ENCODE measurements around the gene ACSM2B. TPM values are rescaled to one million over a fixed set of nuclear protein-coding genes. Genes with fewer than 3 reads are reported as not detected.
"Not testable (repeated sequence)": the region's sequence is repeated elsewhere in the genome, so short reads cannot be mapped to it uniquely, and the experiment has no call there.

Gene ACSM2B, protein sequence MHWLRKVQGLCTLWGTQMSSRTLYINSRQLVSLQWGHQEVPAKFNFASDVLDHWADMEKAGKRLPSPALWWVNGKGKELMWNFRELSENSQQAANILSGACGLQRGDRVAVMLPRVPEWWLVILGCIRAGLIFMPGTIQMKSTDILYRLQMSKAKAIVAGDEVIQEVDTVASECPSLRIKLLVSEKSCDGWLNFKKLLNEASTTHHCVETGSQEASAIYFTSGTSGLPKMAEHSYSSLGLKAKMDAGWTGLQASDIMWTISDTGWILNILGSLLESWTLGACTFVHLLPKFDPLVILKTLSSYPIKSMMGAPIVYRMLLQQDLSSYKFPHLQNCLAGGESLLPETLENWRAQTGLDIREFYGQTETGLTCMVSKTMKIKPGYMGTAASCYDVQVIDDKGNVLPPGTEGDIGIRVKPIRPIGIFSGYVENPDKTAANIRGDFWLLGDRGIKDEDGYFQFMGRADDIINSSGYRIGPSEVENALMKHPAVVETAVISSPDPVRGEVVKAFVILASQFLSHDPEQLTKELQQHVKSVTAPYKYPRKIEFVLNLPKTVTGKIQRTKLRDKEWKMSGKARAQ
- not detected for polyA plus RNA-seq

- not testable (repeated sequence) for H3K27me3 Mint-ChIP-seq
Measured at GRCh38 chr16:20576145-20576544, at the start of gene ACSM2B. Gene ACSM2B, minus strand, starts transcription at chr16:20576367. Its CDS starts 11,522 bp downstream, at chr16:20564845.

DNA sequence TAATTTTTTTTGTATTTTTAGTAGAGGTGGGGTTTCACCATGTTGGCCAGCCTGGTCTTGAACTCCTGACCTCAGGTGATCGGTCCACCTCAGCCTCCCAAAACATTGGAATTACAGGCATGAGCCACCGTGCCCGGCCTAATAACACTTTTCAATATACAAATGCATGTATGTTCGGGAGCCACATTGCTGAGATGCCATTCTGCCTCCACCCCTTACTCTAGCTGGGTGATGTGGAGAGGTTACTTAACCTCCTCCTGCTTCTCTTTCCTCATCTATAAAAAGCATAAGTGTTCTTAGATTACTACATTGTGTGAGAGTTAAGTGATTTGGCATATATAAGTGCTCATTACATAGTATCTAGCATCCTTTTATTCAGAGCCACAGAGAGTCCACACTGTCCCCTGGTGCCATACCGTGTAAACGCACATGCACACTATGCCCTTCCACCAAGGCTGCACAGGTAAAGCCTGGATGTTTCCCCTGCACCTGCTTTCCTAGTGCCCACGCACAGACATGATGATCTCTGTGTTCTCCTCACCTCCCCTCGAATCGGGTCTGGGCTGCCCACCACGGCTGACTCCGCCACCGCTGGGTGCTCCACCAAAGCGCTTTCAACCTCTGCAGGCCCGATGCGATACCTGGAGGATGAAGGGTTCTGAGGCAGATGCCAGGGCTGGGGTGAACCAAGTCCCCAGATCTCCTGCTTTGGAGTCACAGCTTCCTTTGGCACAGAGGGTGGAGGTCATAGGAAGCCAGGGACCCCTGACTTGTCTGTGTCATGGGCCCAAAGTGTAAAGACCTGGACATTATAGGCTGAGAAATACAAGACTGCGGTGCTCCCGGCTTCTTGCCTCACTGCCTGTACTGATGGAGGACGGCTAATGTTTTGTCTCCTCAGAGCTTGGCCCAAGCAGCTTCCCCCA is 49.0 kb upstream of the ACSM2B start:
- Mint-ChIP-seq H3K27ac (no peak overlapping the region), H3K36me3 (peaks cover 1% of the 10 kb centered on the region), H3K4me1 (peaks cover 3 to 6% (median 4%) of the 10 kb centered on the region in 3 donors)

More at GRCh38 chr16:20576145-20576544, at the start of gene ACSM2B:
- not testable (repeated sequence) for H3K4me3 Mint-ChIP-seq, H3K27ac Mint-ChIP-seq, H3K9me3 Mint-ChIP-seq, H3K4me1 Mint-ChIP-seq, H3K36me3 Mint-ChIP-seq

DNA sequence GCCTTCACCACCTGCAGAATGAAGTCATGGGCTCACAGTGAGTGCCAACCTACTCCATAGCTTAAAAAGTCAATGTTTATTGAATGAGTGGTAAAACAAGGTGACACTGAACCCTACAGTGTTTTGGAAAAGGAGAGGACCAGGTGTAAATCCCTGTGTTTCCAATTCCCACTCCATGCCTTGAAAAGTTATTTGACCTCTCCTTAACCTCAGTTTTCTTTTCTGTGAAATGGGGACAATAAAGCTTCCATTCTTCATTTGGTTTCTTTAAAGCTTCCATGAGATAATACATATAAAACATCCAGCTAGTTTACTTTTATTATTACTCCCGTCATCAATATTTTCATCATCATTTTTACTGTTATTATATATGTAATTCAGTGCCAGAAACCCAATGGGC is 48.0 kb upstream of the ACSM2B start:
- Mint-ChIP-seq H3K9me3 (no peaks in the 10 kb centered on the region), H3K36me3 (no peaks in the 10 kb centered on the region), H3K4me1 (peaks cover 3 to 6% (median 4%) of the 10 kb centered on the region in 3 donors), H3K27me3 (no peaks in the 10 kb centered on the region), H3K27ac (no peak overlapping the region), H3K4me3 (no peak overlapping the region)

More for the DNA sequence above, 49.0 kb upstream of the ACSM2B start:
- Mint-ChIP-seq H3K27me3 (no peaks in the 10 kb centered on the region), H3K4me3 (no peak overlapping the region), H3K9me3 (no peaks in the 10 kb centered on the region)

- Mint-ChIP-seq H3K36me3 (no peaks in the 10 kb centered on the region), H3K27ac (no peak overlapping the region), H3K27me3 (no peaks in the 10 kb centered on the region), H3K9me3 (no peaks in the 10 kb centered on the region), H3K4me1 (no peaks in the 10 kb centered on the region), H3K4me3 (no peak overlapping the region)
Measured at GRCh38 chr16:20622498-20622870, 46.3 kb upstream of the ACSM2B start.

DNA sequence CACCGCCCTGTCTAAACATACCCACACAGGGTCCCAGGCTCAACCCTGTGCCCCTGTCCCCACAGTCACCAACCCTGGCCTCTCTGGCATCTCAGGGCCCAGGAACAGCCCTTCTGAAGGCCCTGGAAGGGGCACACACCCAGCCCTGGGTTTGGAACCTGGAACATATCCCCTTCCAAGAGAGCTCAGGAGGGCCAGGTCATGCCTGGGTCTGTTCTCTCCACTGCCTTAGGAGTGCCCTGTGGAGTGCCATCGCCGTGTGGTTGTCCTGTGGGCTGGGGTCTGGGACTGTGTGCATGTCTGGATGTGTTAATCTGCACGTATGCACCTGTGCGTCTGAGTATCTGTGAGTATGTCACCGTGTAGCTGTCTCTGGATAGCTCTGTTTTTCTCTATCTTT is 45.2 kb upstream of the ACSM2B start:
- Mint-ChIP-seq H3K27ac (no peak overlapping the region), H3K36me3 (no peaks in the 10 kb centered on the region), H3K4me1 (no peaks in the 10 kb centered on the region), H3K9me3 (no peaks in the 10 kb centered on the region), H3K27me3 (no peaks in the 10 kb centered on the region), H3K4me3 (no peak overlapping the region)

DNA sequence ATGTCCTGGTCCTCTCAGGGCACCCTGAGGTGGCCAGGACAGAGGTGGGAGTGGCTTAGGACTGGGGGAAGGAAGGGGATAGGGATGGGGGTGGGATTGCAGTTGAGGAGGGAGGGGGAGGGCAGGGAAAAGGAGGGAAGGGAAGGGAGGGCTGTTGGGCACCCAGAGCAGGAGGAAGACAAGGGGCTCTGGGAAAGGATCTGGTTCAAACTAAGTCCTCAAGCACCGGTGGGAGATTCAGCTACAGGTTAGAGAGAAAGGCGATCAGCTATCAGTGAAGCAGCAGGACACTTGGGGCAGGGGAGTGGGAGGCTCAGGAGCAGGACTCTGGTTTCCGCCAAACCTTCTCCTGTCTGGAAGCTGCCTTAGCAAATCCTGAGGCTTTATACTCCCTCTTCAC is 44.6 kb upstream of the ACSM2B start:
- Mint-ChIP-seq H3K4me3 (no peak overlapping the region), H3K4me1 (no peaks in the 10 kb centered on the region), H3K9me3 (no peaks in the 10 kb centered on the region), H3K36me3 (no peaks in the 10 kb centered on the region), H3K27me3 (no peaks in the 10 kb centered on the region), H3K27ac (no peak overlapping the region)

- Mint-ChIP-seq H3K4me3 (no peak overlapping the region), H3K27ac (no peak overlapping the region)
Measured at GRCh38 chr16:20620003-20620402, 43.8 kb upstream of the ACSM2B start.

DNA sequence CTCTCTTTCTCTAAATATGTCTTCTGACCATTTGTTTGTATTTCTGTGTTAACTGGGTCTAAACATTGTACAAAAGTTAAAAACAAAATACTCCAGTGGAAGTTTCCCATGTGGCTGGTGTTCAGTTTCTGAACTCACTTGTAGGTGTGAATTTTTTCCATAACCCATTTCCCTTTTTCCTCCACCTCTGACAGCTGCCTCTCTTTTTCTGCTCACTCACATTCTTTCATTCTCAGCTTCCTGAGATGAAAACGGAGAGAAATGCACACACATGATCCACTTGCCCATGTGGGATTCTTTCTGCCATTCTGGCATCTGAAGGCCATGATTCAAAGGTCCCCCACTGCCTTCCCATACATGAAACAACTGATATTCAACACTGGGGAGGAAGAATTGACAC is 41.1 kb upstream of the ACSM2B start:
- Mint-ChIP-seq H3K4me1 (peaks cover 0 to 1% (median 0%) of the 10 kb centered on the region in 3 donors), H3K27ac (no peak overlapping the region), H3K27me3 (peaks cover 2% of the 10 kb centered on the region), H3K9me3 (no peaks in the 10 kb centered on the region), H3K36me3 (no peaks in the 10 kb centered on the region), H3K4me3 (no peak overlapping the region)

More at GRCh38 chr16:20620003-20620402, 43.8 kb upstream of the ACSM2B start:
- Mint-ChIP-seq H3K9me3 (no peaks in the 10 kb centered on the region), H3K4me1 (no peaks in the 10 kb centered on the region), H3K36me3 (no peaks in the 10 kb centered on the region), H3K27me3 (no peaks in the 10 kb centered on the region)

GRCh38 chr16:20614186-20615141 is 38.3 kb upstream of the ACSM2B start:
- Mint-ChIP-seq H3K27me3 (peaks cover 11% of the 10 kb centered on the region), H3K4me1 (peaks cover 0 to 1% (median 0%) of the 10 kb centered on the region in 3 donors), H3K9me3 (no peaks in the 10 kb centered on the region), H3K27ac (no peak overlapping the region), H3K4me3 (no peak overlapping the region), H3K36me3 (no peaks in the 10 kb centered on the region)

- Mint-ChIP-seq H3K4me1 (peaks cover 0 to 1% (median 0%) of the 10 kb centered on the region in 3 donors), H3K27me3 (peaks cover 11% of the 10 kb centered on the region)
Measured at GRCh38 chr16:20613481-20614185, 37.5 kb upstream of the ACSM2B start.

DNA sequence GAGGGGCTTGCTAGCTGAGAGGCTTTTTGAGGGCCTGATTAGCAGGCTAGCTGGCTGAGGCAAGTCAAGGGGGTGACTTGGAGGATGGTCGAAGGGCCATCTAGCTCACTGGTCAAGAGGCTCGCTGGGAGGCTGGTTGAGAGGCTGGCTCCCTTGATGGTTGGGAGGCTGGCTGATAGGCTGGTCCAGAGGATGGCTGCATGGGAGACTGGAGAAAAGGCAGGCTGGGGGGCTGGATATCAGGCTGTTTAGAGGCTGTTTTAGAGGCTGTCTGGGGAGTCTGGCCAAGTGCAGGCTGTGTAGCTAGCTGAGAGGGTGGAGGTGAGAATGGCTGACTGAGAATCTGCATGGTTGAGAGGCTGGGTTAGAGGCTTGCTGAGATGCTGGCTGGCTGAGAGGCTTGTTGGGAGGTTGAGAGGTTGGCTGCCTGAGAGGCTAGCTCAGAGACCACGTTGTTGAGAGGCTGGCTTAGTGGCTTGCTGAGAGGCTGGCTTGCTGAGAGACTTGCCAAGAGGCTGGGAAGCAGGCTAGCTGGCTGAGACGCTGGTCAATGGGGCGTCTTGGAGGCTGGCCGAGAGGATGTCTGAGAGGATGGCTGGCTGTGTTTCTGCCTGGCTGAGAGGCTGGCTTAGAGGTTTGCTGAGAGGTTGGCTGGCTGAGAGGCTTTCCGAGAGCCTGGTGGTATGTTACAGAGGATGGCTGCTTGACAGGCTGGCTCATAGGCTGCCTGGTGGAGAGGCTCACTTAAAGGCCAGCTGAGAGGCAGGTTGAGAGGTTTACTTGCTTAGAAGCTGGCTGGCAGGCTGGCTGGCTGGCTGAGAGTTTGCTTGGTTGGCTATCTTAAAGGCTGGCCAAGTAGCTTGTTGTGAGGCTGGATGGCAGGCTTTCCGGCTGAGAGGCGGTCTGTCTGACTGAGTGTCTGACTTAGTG is 36.6 kb upstream of the ACSM2B start:
- H3K4me1 Mint-ChIP-seq = peaks cover 0 to 1% (median 0%) of the 10 kb centered on the region in 3 donors
- no peak overlapping the region for H3K4me3 Mint-ChIP-seq
- no peak overlapping the region for H3K27ac Mint-ChIP-seq
- no peaks in the 10 kb centered on the region for H3K36me3 Mint-ChIP-seq
- no peaks in the 10 kb centered on the region for H3K9me3 Mint-ChIP-seq
- H3K27me3 Mint-ChIP-seq = peaks cover 11% of the 10 kb centered on the region

More at GRCh38 chr16:20613481-20614185, 37.5 kb upstream of the ACSM2B start:
- Mint-ChIP-seq H3K9me3 (no peaks in the 10 kb centered on the region), H3K27ac (no peak overlapping the region), H3K4me3 (no peak overlapping the region), H3K36me3 (no peaks in the 10 kb centered on the region)

DNA sequence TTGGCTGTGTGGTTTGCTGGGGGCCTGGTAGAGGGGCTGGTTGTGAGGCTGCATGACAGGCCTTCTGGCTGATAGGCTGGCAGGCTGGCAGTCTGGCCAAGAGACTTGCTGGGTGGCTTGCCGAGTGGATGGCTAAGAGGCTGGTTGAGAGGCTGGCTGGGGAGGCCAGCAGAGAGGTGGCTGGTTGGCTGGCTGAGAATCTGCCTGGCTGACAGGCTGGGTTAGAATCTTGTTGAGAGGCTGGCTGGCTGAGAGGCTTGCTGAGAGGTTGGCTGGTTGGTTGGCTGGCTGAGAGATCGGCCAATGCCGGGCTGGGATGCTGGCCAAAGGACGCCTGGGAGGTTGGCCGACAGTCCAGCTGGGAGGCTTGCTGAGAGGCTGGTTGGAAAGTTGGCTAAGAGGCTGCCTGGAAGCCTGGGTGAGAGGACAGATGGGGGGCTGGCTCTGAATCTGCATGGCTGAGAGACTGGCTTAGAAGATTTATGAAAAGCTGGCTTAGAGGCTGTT is 35.9 kb upstream of the ACSM2B start:
- Mint-ChIP-seq H3K4me3 (no peak overlapping the region), H3K9me3 (no peaks in the 10 kb centered on the region), H3K36me3 (peaks cover 2% of the 10 kb centered on the region), H3K27me3 (peaks cover 11% of the 10 kb centered on the region), H3K27ac (no peak overlapping the region), H3K4me1 (peaks cover 0 to 1% (median 0%) of the 10 kb centered on the region in 3 donors)
